ENCODE data around the gene CCDC7.
"Not testable (repeated sequence)": the region's sequence is repeated elsewhere in the genome, so short reads cannot be mapped to it uniquely, and the experiment has no call there.

CCDC7 gene

GRCh38 chr10:32891261-32891660 is 445.3 kb downstream of the CCDC7 start:
- Histone ChIP-seq H4K20me1 (ENCODE audit: insufficient read depth, low read length, poor library complexity, severe bottlenecking) (no peaks in the 10 kb centered on the region), H3K4me2 (ENCODE audit: low read depth, low read length, poor library complexity, severe bottlenecking) (no peak overlapping the region), H3K4me3 (ENCODE audit: low read length, poor library complexity, severe bottlenecking) (no peak overlapping the region), H3K9ac (ENCODE audit: low read depth, low read length, poor library complexity, severe bottlenecking) (no peak overlapping the region), H3F3A (ENCODE audit: low read depth) (no peaks in the 10 kb centered on the region), H2AFZ (ENCODE audit: low read length) (no peak overlapping the region), H3K27me3 (ENCODE audit: insufficient read depth, low read length, poor library complexity, severe bottlenecking) (no peaks in the 10 kb centered on the region), H3K79me2 (ENCODE audit: insufficient read depth, low read length) (no peaks in the 10 kb centered on the region), H3K9me2 (replicated peaks; ENCODE audit: low read depth, low read length) (no peaks in the 10 kb centered on the region), H3K4me1 (ENCODE audit: insufficient read depth, low read length, poor library complexity, severe bottlenecking) (peaks cover 7% of the 10 kb centered on the region), H3K9me3 (ENCODE audit: insufficient read depth, low read depth, low read length) (no peaks in the 10 kb centered on the region), H3K36me3 (ENCODE audit: insufficient read depth, low read length) (peaks cover under 1% of the 10 kb centered on the region; the same call in 1 of the 2 replicates)
- TF ChIP-seq CTCF (conservative IDR thresholded peaks at IDR 0.05; ENCODE audit: low read length) = no peak
- no peak for TF ChIP-seq EZH2phosphoT487 (IDR thresholded peaks at IDR 0.05; ENCODE audit: borderline replicate concordance)

GRCh38 chr10:32893434-32893833 is 447.5 kb downstream of the CCDC7 start:
- Histone ChIP-seq H3K9ac (ENCODE audit: low read depth, low read length, poor library complexity, severe bottlenecking) (no peak overlapping the region), H3K4me1 (ENCODE audit: insufficient read depth, low read length, poor library complexity, severe bottlenecking) (peaks cover 7% of the 10 kb centered on the region), H3K4me3 (ENCODE audit: low read length, poor library complexity, severe bottlenecking) (no peak overlapping the region), H4K20me1 (ENCODE audit: insufficient read depth, low read length, poor library complexity, severe bottlenecking) (no peaks in the 10 kb centered on the region), H2AFZ (ENCODE audit: low read length) (no peak overlapping the region), H3K27me3 (ENCODE audit: insufficient read depth, low read length, poor library complexity, severe bottlenecking) (no peaks in the 10 kb centered on the region), H3K79me2 (ENCODE audit: insufficient read depth, low read length) (no peaks in the 10 kb centered on the region), H3K4me2 (ENCODE audit: low read depth, low read length, poor library complexity, severe bottlenecking) (no peak overlapping the region), H3K9me2 (replicated peaks; ENCODE audit: low read depth, low read length) (no peaks in the 10 kb centered on the region), H3K9me3 (ENCODE audit: insufficient read depth, low read depth, low read length) (no peaks in the 10 kb centered on the region), H3F3A (ENCODE audit: low read depth) (no peaks in the 10 kb centered on the region), H3K36me3 (ENCODE audit: insufficient read depth, low read length) (peaks cover 21% of the 10 kb centered on the region; the same call in 1 of the 2 replicates)
- TF ChIP-seq EZH2phosphoT487 (IDR thresholded peaks at IDR 0.05; ENCODE audit: borderline replicate concordance) (no peak), CTCF (conservative IDR thresholded peaks at IDR 0.05; ENCODE audit: low read length) (peak; percentile 24; the same call in 1 of the 2 replicates)

- H4K20me1 ChIP-seq (ENCODE audit: insufficient read depth, low read length, poor library complexity, severe bottlenecking) = no peaks in the 10 kb centered on the region
- no peak overlapping the region for H3K4me3 ChIP-seq (ENCODE audit: low read length, poor library complexity, severe bottlenecking)
- peaks cover 28% of the 10 kb centered on the region; the same call in 1 of the 2 replicates for H3K36me3 ChIP-seq (ENCODE audit: insufficient read depth, low read length)
- H3K9ac ChIP-seq (ENCODE audit: low read depth, low read length, poor library complexity, severe bottlenecking) = no peak overlapping the region
- H3K9me2 ChIP-seq (replicated peaks; ENCODE audit: low read depth, low read length) = no peaks in the 10 kb centered on the region
- no peak overlapping the region for H3K4me2 ChIP-seq (ENCODE audit: low read depth, low read length, poor library complexity, severe bottlenecking)
- peaks cover 7% of the 10 kb centered on the region for H3K4me1 ChIP-seq (ENCODE audit: insufficient read depth, low read length, poor library complexity, severe bottlenecking)
- no peaks in the 10 kb centered on the region for H3K9me3 ChIP-seq (ENCODE audit: insufficient read depth, low read depth, low read length)
- no peaks in the 10 kb centered on the region for H3K27me3 ChIP-seq (ENCODE audit: insufficient read depth, low read length, poor library complexity, severe bottlenecking)
- TF ChIP-seq EZH2phosphoT487 (IDR thresholded peaks at IDR 0.05; ENCODE audit: borderline replicate concordance) (no peak), CTCF (conservative IDR thresholded peaks at IDR 0.05; ENCODE audit: low read length) (no peak)
- H3K79me2 ChIP-seq (ENCODE audit: insufficient read depth, low read length) = no peaks in the 10 kb centered on the region
- H2AFZ ChIP-seq (ENCODE audit: low read length) = no peak overlapping the region
- H3F3A ChIP-seq (ENCODE audit: low read depth) = no peaks in the 10 kb centered on the region
Measured at GRCh38 chr10:32893916-32894664, 448.1 kb downstream of the CCDC7 start.

- H3F3A ChIP-seq (ENCODE audit: low read depth); H3K9me2 ChIP-seq (replicated peaks; ENCODE audit: low read depth, low read length); H3K9ac ChIP-seq (ENCODE audit: low read depth, low read length, poor library complexity, severe bottlenecking); H3K9me3 ChIP-seq (ENCODE audit: insufficient read depth, low read depth, low read length); H4K20me1 ChIP-seq (ENCODE audit: insufficient read depth, low read length, poor library complexity, severe bottlenecking); H2AFZ ChIP-seq (ENCODE audit: low read length); H3K4me3 ChIP-seq (ENCODE audit: low read length, poor library complexity, severe bottlenecking); H3K4me2 ChIP-seq (ENCODE audit: low read depth, low read length, poor library complexity, severe bottlenecking); H3K27me3 ChIP-seq (ENCODE audit: insufficient read depth, low read length, poor library complexity, severe bottlenecking); H3K79me2 ChIP-seq (ENCODE audit: insufficient read depth, low read length); H3K4me1 ChIP-seq (ENCODE audit: insufficient read depth, low read length, poor library complexity, severe bottlenecking): not testable (repeated sequence)
- peaks cover 28% of the 10 kb centered on the region; the same call in 1 of the 2 replicates for H3K36me3 ChIP-seq (ENCODE audit: insufficient read depth, low read length)
Measured at GRCh38 chr10:32895200-32895968, 449.4 kb downstream of the CCDC7 start.
